ENCODE results near the gene CCDC3.
A peak's percentile ranks its signal among the peaks of the same experiment; 100 is the strongest.

Gene CCDC3

DNA sequence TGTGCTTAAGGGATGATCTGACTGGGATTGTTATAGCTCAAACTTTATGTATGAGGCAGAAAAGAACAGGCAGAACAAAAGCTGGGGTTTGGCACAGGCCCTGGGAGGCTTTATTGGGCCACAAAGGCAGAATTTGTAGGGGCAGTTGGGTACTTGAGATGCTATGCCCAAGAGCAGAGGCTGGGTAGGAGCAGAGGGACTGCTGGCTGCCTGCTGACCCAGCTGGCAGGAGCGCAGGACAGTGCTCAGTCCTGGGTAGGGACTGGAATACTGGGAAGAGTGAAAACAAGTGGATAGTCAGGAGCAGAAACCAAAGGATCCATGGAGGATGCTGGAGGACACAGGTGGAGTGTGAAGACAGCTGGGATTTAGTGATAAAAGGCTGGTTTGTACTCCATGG is 75.7 kb downstream of the CCDC3 start:
- DNase-seq, result no peak

DNA sequence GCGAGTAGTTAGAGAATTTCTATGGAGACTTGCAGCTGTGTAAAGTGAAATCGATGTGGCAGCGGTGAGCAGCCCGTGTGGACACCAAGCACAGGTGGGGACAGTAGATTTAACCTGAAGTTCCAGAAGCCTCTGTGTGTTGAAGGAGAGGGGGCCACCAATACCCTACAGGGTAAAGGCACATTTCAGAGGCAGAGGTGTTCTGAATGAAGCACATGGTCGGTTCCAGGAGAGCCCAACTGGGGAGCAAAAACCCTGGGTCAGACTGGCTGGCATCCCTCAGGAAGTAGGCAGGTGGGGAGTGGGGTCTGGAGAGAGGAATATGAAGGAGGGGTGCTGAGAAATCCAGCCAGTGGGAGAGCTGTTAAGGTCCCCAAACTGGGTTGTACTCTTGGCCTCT is 76.6 kb downstream of the CCDC3 start:
- no peak for DNase-seq

DNA sequence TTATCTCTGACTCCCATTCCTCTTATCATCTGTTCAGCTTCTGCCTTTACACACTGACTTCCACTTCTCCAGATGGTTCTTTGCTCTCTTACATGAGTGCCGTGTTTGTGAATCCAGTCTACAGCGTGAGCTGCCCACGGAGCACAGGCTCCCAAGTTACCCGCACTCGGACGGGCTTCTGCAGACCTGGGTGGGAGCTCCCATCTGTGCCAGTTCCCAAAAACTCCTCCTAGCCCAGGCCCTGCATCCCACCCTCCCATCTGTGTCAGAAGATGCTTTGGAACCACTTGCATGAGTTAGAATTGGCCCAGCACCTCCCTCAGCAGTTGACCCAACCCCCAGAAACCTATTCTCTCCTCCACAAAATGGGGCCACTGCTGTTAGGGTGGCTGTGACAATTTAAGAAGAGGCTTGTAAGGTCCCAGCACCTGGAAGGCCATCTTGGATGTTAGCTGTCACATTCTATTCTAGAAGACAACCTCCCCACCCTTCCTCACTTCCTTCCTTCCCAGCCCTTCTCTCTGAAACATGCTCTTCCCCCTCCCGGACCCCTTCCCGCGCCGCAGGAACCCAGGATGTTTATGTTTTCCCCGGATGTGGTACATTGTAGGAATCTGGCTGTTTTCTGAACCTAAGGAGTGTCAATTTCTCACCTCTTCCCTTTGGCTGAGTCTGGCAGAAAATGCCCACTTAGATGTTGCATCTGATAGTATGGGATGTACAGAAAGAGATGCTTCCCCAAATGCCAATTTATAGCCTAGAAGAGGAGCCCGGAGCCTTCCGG is 79.2 kb downstream of the CCDC3 start:
- DNase-seq, result peak in 5 of 58 donors; percentile 6 to 22 (median 10)

DNA sequence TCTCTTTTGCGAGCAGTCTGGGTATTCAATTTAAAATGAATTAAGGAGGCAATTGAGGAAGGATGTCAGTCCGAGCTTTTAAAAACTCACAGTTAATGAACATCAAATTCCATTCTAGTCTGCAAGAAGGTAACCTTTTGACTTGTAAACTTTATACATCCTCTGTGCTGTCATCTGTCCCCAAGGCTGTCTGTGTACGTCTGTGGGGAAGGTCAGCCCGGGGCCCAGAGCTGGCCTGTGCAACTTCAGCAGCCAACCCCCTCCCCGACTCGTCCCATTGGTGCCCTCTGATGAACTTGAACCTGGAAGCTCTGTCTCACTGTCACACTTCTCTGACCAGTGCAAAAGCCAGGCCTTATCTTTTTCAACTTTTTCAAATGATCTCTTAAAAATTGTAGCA is 80.3 kb downstream of the CCDC3 start:
- DNase-seq, result no peak

DNA sequence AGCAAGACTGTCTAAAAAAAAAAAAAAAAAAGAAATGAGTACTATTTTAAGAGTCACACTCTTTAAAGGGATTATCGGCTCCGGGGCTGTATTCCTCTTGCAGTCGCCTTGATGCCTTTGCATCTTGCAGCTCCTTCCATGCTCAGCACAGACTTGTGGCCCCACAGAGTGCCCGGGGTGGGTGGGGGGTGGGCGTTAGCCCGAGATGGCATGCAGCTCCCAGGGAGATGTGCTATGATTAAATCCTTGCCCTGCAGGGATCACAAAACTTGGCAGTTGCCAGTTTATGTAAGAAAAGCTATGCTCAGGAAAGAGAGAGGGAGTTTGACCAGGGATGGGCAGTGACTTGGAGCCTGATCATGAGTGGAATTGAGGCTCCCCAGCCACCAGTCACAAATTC is 81.9 kb downstream of the CCDC3 start:
- DNase-seq, result no peak

DNA sequence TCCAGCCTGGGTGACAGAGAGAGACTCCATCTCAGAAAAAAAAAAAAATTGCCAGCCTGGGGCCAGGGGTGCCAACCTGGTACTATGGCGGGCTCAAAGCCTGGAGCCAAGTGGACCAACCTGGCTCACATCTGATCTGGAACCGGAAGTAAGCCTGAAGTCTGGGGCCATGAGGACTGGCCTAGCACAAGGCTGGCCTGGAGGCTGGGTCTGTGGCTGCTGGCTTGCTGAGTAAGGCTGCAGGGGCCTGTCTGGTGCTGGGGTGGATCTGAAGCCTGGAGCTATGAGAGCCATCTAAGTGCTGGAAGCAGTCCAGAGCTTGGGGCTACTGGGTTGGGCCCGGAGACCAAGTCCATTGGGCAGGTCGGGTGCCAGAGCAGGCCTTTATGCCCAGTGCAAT is 84.9 kb downstream of the CCDC3 start:
- no peak for DNase-seq

DNA sequence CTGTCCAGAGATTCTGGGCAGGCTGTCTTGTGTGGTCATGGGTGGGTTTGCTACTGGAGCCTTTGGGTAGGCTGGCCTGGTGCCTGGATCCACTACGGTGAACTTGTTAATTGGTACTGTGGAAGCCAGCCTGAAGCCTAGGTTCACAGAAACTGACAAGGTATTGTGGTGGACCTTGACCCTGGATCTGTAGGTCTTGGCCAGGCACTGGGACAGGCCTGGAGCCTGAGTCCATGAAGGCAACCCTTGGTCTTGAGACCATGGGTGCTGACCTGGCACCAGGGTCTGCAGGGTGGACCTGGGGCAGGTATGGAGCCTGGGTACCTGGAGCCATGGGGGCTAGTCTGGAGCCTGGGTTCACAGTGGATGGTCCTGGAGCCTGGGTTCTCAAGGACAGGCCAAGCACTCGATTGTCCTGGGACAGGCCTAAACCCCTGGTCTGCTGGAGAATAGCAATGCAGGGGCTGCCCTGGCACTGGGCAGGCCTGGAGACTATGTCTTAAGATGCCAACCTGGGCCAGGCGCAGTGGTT is 85.8 kb downstream of the CCDC3 start:
- DNase-seq, result no peak

DNA sequence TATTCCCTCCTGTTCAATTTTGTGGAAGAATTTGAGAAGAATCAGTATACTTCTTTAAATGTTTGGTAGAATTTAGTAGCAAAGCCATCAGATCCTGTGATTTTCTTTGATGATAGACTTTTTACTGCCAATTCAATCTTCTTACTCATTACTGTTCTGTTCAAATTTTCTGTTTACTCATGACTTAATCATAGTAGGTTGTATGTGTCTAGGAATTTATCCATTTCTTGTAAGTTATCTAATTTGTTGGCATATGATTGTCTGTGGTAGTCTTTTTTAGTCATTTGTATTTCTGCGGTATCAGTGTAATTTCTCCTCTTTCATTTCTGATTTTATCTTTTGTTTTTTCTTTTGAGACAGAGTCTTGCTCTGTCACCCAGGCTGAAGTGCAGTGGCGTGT is 87.4 kb downstream of the CCDC3 start:
- no peak for DNase-seq

DNA sequence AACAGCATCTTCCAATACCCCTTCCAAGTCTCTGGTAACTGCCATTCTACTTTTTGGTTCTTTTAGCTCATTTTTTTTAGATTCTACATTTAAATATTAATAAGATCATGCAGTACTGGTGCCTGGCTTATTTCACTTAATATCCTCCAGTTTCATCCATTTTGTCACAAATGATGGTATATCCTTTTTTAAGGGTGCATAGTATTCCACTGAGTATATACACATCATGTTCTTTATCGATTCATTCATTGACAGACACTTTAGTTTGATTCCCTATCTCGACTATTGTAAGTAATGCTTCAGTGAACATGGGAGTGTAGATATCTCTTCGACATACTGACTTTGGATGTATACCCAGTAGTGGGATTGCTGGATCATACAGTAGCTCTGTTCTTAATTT is 89.7 kb downstream of the CCDC3 start:
- no peak for DNase-seq

DNA sequence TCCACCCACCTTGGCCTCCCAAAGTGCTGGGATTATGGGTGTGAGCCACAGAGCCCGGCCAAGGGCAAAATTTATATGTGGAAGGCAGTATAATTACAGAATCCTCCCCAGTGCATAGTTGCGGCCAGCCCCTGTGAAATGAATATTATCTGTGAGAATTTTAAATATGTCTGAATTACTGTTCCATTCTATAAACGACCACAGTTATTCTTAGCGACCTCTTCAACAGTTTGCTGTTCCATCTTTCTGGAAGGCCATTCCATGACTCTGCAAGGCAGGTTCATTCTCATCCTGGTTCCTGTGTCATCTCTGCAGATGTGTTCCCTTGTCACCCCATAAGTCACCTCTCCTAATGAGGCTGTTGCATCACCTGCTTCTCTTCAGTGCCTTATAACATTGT is 90.7 kb downstream of the CCDC3 start:
- no peak for DNase-seq

DNA sequence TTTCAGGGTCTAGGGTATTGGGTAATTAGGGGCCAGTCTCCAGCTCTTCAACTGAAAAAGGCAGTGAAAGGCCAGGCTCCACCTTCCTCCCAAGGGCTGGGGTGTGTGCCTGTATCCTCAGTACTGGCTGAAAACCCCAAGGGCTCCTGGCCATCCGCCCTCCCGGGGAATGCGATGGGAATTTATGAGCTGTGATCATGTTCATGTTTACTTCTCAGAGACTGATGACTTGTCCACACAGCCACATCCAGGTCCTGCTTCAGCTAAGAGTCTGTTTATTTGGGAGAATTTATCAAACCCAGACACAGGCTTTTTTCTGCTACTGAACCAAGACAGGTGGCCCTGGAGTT is 91.7 kb downstream of the CCDC3 start:
- no peak for DNase-seq

DNA sequence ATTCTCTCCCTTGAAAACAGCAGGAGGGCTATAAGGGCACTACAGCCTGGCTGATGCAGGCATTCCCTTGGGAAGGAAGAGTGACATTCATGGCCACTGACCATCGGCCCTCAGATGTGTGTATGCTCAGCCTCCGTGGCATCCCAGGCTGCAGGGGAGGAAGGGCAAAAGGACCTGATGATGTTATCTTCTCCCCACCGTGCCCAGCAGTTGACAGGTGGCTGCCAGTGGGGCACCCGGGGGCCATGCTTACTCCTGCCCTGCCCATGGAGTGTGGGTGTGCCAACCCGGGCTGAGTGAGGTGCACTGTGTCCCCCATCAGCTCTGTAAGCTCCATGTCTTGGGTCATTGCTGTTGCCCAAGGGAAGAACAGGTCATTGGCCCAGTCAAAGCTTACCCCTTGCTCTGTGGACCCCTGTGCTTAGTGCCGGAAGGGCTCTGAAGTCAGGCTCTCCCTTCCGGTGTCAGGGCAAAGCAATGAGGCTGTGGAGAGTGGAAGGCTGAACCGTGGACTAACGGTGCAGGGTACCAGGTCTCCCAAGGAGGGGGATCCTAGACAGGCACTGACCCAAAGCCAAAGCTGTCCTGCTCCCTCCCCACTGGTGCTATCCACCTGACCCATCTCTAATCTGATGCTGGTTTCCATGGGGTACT is 92.2 kb downstream of the CCDC3 start:
- DNase-seq, result no peak

DNA sequence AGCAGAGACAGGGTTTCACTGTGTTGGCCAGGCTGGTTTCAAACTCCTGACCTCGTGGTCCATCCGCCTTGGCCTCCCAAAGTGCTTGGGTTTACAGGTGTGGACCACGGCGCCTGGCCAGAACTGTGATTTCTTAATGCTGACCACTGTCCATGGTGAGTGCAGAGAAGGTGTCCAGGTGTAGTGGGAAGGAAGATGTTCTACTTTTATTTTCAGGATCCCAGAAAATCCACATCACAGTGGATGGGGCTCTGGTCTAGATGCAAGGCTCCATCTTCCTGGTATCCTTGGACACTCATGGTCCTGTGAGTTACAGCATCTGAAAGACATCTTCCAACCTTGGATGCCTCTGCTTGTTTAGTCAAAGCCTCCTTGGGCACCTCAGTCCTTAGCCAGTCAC is 92.7 kb downstream of the CCDC3 start:
- no peak for DNase-seq

DNA sequence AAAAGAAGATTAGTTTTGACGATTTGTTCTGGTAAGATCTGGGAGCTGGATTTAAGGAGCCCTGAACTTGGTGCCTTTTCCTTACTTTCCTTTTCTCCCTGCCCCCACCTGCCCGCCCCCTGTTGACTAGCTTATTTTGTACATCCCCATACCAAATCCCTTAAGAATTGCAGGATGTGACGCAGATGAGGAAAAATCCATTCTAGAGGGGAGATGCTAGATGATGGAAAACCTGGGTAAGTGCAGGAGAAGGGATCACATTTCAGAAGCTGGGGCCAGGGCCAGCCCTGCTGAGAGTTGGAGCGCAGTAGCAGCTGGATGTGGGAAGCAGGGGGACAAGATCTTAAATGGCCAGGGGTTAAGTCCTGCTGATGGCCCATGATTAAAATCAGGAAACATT is 93.9 kb downstream of the CCDC3 start:
- no peak for DNase-seq

DNA sequence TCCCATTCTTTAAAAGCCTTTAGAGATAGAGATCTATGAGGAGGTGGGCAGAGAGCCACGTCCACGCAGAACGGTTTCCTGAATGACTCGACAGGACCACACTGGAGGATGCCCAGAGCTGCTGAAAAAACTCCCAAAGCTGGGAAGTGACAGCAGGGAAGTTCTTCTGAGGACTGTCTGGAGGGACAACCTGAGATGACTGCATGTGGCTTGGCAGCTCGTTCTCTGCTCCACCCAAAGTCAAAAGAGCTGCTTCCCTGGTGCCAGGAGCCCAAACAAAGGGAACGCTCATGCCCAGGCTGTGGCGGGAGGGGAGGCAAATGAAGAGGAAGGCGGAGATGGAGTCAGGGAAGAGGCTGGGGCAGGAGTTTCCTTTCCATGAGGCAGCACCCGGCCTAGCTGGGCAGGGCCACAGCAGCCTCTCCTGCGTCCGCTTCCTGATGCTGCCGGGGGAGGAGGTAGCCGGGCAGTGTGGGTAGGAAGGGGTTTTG is 95.4 kb downstream of the CCDC3 start:
- DNase-seq, result peak in 1 of 58 donors; percentile 2

DNA sequence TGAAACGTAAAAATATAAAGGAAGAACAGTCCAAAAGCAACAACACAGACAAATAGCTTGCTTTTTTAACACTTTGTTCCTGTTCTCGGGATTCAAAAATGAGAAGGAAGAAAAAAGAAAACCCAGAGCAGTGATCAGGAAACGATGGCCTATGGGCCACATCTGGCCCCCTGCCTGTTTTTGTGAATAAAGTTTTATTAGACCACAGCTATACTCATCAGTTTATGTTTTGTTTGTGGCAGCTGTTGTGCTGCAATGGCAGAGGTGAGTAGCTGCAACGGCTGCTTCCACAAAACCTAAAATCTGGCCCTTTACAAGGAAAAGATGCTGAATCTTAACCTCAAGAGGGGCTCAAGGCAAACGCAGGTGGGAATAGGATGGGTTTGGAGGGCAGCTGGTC is 96.4 kb downstream of the CCDC3 start:
- DNase-seq, result no peak

DNA sequence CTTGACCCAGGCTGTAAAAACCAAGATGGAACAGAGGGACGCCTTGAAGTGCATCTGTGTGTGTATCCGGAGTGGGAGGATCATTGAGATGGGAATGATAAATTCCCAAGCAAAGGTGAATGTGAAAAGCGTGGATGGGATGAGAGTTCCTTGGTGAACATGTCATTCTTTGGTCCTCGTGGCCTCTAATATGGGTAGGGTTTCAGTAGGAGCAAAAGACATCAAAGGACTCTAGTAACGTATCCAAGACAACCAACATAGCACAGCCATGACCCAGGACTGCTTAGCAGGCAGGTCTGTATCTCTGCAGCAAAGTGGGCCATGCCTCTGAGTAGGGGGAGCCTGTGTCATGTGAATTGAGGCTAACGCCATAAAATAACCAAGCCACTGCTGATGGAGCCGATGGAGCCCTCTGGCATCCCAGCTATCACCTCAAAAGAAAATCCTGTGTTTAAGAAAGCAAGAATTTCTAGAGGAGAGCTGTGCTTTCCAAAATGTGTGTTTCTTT is 98.6 kb downstream of the CCDC3 start:
- no peak for DNase-seq

DNA sequence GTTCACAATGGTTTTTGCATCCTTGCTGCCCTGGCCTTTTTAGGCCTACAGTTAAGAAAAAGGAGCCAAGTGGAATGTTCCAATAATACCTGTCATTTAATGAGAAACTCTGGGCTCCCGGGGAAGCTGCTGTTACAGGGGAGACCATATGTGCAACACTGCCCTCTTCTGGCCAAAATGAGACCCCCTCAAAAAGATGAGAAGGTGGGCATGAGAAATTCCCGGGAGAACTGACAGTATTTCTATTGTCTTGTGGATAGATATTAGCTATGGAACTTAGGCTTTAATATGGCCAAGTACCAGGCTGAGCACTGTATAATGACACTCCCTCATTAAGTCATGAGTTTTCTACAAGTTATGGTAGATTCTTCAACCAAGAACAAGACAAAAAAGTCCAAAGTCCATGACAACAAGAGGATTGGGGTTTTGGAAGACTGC is 99.4 kb downstream of the CCDC3 start:
- DNase-seq, result peak in 26 of 58 donors; percentile 2 to 62 (median 12)

DNA sequence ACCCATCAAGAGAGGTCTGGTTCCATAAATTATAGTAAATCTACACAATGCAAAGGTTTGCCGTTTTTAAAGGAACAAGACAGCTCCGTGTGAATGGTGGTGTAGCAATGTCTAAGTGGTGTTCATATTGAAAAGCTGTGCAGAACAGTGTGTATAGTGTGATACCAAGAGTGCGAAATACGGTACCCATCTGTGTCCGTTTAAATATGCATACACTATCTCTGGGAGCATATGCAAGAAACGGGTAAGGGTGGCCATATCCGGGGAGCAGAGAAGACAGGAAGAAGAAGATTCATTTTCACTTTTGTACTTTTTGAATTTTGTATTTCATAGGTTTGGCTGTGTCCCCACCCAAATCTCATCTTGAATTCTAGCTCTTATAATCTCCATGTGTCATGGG is 102.0 kb downstream of the CCDC3 start:
- no peak for DNase-seq

DNA sequence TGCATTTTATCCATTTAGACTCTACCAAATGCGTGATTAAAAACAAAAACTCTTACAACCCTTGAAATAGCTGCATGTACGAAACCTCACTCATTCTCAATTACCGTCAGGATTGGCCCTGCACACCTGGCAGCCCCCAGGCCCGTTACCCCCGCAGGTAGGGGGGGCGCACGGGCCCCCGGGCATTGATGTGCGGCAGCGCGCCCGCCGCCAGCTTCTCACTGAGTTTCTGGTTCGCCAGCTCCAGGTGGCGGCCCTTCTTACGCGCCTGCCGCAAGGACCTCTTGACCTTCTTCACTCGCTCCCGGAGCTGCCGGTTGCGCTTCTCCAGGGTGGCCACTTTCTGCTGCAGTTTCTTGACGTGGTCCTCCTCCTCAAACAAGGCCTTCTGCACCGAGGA is 103.2 kb downstream of the CCDC3 start:
- no peak for DNase-seq

DNA sequence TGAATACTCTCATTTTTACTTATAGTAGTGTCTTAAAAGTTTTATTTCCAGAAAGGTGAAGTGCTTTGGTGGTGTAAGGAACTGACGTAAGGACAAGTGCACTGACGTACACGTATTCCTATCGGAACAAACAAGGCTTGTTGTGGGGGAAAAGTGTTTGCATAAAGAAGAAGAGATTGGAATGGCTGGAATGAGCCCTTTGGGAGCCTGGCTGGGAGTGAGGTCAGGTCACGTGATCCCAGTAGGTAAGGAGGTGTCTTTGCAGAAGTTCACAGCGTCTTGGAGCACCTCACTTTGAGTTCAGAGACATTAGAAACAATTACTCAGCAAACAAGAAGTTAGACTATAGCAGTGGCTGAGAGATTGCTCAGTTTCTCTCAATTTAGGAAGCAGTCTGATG is 104.2 kb downstream of the CCDC3 start:
- no peak for DNase-seq

DNA sequence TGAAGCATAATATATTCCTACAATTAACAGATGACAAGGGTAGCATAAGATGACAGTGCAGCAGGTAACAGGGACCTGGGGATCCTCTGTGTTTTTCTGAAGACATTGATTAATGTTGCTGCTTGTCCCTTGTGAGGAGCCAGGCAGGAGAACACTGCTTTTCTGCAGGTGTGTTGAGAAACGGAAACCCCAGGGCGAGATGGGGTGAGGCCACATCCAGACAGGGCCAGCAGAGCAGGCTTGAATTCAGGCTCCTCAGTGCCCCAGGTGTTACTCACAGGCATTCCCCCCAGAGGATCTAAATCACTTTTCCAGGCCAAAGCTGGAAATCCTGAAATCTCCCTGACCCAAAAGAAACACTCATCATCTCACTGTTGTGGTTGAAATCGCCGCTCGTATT is 105.3 kb downstream of the CCDC3 start:
- DNase-seq, result no peak

DNA sequence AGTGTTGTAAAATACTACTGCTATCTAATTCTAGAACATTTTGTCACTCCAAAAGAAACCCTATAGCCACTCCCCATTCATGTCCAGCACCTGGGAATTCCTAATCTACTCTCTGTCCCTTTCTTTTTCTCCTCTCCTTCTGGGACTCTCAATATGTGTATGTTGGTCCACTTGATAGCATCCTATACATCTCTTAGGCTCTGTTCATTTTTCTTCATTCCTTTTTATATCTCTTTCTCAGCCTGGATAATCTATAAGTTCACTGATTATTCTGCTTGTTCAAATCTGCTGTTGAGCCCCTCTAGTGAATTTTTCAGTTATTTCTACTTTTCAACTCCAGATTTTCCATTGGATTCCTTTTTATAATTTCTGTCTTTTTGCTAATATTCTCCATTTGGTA is 108.6 kb downstream of the CCDC3 start:
- no peak for DNase-seq
